Stimulated activated CD4-positive, alpha-beta T cell treated with anti-CD3 and anti-CD28 coated beads, Interleukin-4, amount 100 ng/mL, for 48 hours (primary cell): ENCODE results near the gene EMP1.

Source experiments
- DNase-seq, 2 donors: peaks; one replicate each; pipeline ENCODE4 v3.0.0-alpha.2; 2020; ENCODE audit warnings: low read depth in 2 of 2

Gene EMP1

GRCh38 chr12:13173012-13173932, 23.3 kb upstream of the EMP1 start:
- peak; percentile 11 to 52 for DNase-seq

- DNase-seq: no peak
Measured at GRCh38 chr12:13175499-13175898, 21.0 kb upstream of the EMP1 start.

- DNase-seq: no peak
Measured at GRCh38 chr12:13176256-13176655, 20.3 kb upstream of the EMP1 start.

GRCh38 chr12:13177373-13177772, 19.2 kb upstream of the EMP1 start:
- no peak for DNase-seq

- no peak for DNase-seq
Measured at GRCh38 chr12:13177906-13178305, 18.6 kb upstream of the EMP1 start.

GRCh38 chr12:13178568-13179210, 17.8 kb upstream of the EMP1 start:
- DNase-seq: no peak

- peak; percentile 43 to 50 for DNase-seq
Measured at GRCh38 chr12:13179211-13180074, 17.1 kb upstream of the EMP1 start.

GRCh38 chr12:13181375-13182070, 15.0 kb upstream of the EMP1 start:
- DNase-seq: no peak

- no peak for DNase-seq
Measured at GRCh38 chr12:13182881-13183280, 13.6 kb upstream of the EMP1 start.

- no peak for DNase-seq
Measured at GRCh38 chr12:13183620-13184019, 12.9 kb upstream of the EMP1 start.

- DNase-seq: no peak
Measured at GRCh38 chr12:13186302-13186701, 10.2 kb upstream of the EMP1 start.

GRCh38 chr12:13187399-13187798, 9.1 kb upstream of the EMP1 start:
- no peak for DNase-seq

- no peak for DNase-seq
Measured at GRCh38 chr12:13189264-13189663, 7.3 kb upstream of the EMP1 start.

- no peak for DNase-seq
Measured at GRCh38 chr12:13190275-13190674, 6.3 kb upstream of the EMP1 start.

GRCh38 chr12:13192719-13193118, 3.8 kb upstream of the EMP1 start:
- DNase-seq: no peak

- DNase-seq: no peak
Measured at GRCh38 chr12:13193505-13194231, 2.9 kb upstream of the EMP1 start.

GRCh38 chr12:13194401-13195110, 2.0 kb upstream of the EMP1 start:
- no peak for DNase-seq

GRCh38 chr12:13195250-13195649, 1.3 kb upstream of the EMP1 start:
- DNase-seq: no peak

- DNase-seq: no peak
Measured at GRCh38 chr12:13195785-13196129, 769 bp upstream of the EMP1 start.

GRCh38 chr12:13197032-13197431, 506 bp downstream of the EMP1 start:
- no peak for DNase-seq
